GM12801 (cell line): ENCODE results near the gene NAPG.

Source experiments
- TF ChIP-seq, protein P1 (sequence below): IDR thresholded peaks from one replicate; pipeline ENCODE4 v1.5.1; 2011; ENCODE audit warnings: control low read depth; ENCODE audit not compliant: insufficient read length; ENCODE audit errors: extremely low read depth

Gene NAPG

DNA sequence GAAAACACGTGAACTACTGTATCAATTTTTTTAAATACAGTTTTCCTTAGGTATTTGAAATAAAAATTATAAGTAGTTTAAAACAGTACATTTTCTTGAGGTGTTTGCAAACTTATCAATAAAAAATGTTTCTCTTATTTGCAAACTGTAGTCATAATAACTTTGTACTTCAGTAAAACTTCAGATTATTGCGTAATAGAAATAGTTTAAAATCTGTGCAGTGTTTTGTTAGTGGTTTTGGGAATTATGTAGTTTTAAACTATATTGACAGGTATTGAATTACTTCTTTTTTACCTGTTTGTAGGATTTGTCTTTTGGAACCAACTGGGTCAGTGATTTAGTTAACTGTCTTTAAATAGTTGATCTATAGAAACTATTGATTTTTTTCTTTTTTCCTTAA, 7.3 kb downstream of the NAPG start:
- TF ChIP-seq, protein P1, sequence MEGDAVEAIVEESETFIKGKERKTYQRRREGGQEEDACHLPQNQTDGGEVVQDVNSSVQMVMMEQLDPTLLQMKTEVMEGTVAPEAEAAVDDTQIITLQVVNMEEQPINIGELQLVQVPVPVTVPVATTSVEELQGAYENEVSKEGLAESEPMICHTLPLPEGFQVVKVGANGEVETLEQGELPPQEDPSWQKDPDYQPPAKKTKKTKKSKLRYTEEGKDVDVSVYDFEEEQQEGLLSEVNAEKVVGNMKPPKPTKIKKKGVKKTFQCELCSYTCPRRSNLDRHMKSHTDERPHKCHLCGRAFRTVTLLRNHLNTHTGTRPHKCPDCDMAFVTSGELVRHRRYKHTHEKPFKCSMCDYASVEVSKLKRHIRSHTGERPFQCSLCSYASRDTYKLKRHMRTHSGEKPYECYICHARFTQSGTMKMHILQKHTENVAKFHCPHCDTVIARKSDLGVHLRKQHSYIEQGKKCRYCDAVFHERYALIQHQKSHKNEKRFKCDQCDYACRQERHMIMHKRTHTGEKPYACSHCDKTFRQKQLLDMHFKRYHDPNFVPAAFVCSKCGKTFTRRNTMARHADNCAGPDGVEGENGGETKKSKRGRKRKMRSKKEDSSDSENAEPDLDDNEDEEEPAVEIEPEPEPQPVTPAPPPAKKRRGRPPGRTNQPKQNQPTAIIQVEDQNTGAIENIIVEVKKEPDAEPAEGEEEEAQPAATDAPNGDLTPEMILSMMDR, result no peak

DNA sequence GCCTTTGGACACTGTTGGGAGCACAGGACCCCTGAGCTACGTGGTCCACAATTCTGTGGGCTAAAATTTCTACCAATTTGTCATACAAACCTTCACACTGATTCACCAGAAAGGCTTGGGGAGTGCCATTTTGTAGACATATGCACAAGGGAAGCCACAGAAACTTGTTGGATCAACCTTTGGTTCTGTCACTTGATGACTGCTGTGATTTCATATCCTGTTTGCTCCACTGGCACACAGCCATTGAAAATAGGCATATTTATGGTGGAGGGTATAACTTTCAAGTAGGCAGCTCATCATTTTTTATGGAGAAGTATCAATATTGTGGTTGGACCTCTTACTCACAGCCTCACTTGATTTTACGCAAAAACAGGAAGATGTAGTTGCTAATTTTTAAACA, 10.5 kb downstream of the NAPG start:
- TF ChIP-seq, protein P1, result no peak

- TF ChIP-seq, protein P1, result no peak
Observed at GRCh38 chr18:10537765-10538164, 11.9 kb downstream of the NAPG start.

DNA sequence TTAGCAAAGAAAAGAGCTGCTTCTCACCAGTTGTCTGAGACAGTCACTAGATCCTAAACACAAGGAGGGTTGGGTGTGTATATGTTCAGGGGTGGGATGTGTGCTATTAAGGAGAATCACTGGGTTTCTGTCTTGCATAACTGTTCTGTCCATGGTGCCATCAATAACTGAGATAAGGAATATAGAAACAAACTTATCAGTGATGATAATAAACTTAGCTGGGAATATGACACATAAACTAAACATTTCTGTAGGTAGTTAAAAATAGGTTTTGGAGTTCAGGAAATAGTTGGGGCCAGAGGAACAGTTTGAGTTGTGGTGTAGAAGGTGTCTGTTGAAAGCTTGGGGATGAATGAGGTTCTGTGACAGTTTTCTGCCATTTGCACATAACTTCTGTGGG, 17.4 kb downstream of the NAPG start:
- TF ChIP-seq, protein P1, result no peak

GRCh38 chr18:10544093-10544748, 18.4 kb downstream of the NAPG start:
- TF ChIP-seq, protein P1, result no peak

- TF ChIP-seq, protein P1, result no peak
Observed at GRCh38 chr18:10546557-10547300, 20.9 kb downstream of the NAPG start.

DNA sequence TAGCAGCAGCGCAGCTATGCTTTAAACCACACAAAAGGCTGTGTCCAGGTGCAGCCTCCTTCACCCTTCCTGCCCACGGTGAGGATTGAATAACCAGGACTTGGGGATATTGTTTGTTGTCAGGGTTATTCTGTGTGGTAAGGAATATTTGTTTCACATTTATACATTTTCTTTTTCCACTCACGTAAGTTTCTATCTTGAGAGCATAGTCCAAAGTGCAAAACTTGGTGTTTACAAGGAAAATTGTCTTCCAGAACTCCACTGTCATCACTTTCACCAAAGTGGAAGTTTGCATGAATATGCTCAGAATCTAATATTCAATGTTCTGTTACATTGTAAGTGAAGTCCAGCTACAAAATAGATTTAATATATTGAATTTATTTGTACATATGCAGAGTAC, 26.4 kb downstream of the NAPG start:
- TF ChIP-seq, protein P1, result no peak
